Right kidney (tissue), 1 donor: ENCODE data around the gene KIAA0408.
"Not testable (repeated sequence)": the region's sequence is repeated elsewhere in the genome, so short reads cannot be mapped to it uniquely, and the experiment has no call there.

Experiments
- DNase-seq: peaks from one replicate; pipeline ENCODE4 v3.0.0-alpha.2; 2016

KIAA0408 gene

DNA sequence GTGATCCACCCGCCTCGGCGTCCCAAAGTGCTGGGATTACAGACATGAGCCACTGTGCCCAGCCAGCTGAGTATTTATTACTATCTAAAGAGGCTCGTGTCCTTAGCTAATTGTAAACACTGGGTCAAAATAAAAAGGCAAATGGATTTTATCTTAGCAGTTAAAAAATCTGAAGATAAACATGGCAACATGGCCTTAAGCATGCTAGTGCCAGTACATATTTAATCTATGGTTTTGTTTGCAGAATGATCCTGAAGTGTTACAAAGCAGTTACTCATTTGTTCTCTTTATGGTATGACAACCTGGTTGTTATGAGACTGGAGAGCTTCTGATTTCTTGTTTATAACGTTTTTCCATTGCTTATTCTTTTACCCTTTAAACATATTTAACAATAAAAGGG, 3.9 kb upstream of the KIAA0408 start:
- DNase-seq: no peak

- no peak for DNase-seq
Observed at GRCh38 chr6:127462376-127462775, 3.2 kb upstream of the KIAA0408 start.

DNA sequence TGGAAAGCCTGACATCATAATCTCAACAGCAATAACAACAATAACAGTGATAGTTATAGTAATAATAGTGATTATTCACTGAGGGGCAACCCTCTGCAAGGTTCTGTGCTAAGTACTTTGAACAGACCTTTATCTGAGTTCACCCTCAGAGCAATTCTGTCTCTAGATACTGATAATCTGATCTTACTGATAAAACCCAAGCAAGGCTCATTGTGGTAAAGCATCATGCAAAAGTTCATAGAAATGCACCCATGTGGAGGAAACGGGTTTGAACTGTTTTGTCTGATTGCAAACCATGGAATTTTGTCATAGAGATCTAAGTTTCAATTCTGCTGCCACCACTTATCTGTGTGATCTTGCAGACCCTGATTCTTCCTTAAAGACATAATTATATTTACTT, 1.3 kb upstream of the KIAA0408 start:
- DNase-seq: no peak

DNA sequence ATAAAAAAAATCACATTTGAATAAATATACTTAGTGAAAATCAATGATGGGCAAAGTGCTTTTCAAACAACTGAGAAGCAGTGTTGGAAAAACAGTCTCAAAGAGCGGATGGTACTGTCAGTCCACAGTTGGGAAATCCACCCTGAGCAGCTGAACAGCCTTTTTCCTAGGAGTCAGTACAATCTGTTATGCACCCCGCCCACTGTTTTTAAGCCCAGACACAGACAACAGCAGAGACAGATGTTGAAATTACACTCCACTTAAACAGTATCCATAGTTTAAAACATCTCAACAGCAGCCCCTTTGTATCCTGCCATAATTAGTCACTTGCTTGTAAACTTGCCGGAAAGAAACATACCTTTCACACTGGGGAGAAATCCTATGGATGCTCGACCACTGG, 372 bp downstream of the KIAA0408 start:
- DNase-seq: no peak

DNA sequence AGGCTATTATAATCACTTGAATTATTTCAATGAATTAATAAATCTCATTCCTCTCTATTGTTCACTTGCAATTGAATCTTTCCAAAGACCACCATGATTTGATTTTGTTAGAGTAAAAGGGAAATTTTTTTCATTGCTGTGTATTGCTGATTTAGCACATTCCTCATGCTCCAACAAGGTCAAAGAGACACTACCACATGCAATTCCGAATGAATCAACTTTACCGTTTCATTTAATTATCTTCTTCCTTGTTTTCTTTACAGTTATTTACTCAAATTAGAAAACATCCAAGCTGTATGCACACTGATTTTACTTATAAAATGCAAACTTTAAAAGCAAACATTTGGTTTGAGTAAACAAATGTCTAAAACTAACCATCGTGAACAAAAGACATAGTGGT, 967 bp downstream of the KIAA0408 start:
- DNase-seq: no peak

GRCh38 chr6:127457456-127458064, 1.6 kb downstream of the KIAA0408 start:
- no peak for DNase-seq

DNA sequence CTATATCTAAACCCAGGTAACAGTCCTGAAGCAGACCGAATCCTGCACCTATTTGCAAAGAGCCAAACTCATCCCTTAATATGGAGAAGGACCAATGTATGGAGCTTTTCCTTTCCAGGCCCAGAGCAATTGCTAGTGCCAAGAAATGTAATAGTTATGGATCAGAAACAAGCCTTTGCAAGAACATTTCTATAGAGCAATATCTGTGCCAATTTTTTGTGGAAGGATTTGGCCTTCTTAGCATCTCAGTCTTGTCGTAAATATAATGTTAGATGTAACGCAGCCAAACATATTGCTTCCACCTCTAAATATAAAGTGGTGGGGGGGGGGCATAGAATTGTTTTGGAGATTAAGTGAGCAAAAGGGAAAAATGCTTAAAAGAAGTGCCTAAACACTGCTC, 2.7 kb downstream of the KIAA0408 start:
- DNase-seq: no peak

- no peak for DNase-seq
Observed at GRCh38 chr6:127453845-127454619, 5.2 kb downstream of the KIAA0408 start.

DNA sequence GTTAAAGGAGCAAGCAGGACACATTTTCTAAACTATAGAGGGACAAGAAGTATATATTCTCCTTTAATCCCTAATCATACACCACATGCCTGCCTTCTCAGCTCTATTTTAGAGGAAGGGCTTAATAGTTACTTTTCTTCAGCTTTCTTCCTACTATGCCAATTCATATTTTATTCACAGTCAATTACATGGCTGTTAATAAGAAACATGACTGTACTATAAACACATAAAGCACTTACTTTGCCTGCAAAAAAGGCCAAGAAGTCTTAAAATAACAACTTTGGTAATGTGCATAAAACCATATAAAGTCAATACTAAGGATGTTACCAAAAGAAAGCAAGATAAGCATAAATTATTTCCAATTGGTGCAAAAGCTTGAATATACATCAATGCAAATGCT, 6.4 kb downstream of the KIAA0408 start:
- no peak for DNase-seq

DNA sequence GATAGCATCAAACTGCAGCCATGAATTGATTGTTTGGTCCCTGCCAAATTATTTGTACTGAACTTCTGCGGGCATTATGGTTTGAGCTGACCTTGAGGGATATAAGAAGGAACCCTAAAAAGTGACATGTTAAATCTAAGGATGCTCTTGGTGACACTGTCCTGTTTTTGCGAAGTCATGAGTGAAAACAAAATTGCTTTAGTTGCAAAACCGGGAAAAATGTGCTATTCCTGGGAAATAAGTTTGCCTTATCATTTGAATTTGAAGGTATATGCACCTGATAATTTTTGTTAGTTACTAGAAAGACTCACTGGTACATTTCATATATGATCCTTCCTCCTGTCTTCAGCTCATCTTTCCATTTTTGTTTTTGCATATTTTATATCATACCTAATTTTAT, 7.8 kb downstream of the KIAA0408 start:
- no peak for DNase-seq

GRCh38 chr6:127447780-127448179, 11.4 kb downstream of the KIAA0408 start:
- no peak for DNase-seq

- DNase-seq: no peak
Observed at GRCh38 chr6:127446356-127446755, 12.8 kb downstream of the KIAA0408 start.

GRCh38 chr6:127441881-127442280, 17.3 kb downstream of the KIAA0408 start:
- no peak for DNase-seq

DNA sequence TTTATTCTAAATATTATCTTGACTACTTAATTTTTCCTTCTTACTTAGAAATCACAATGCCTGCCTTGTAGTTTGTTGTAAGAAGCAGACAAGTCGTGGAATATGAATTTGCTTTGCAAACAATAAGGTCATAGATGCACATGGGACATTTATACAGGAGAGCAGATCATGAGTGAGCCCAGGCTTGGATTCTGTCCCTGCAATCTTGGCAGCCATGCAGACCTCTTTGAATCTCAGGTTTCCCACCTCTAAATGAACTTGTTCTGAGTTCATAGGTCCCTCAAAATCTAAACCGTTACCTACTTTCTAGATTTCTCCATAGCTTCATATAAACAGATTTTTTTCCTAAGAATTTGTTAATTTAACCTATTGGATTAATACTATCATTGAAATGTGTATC, 19.5 kb downstream of the KIAA0408 start:
- no peak for DNase-seq

GRCh38 chr6:127436578-127437110, 22.5 kb downstream of the KIAA0408 start:
- no peak for DNase-seq

DNA sequence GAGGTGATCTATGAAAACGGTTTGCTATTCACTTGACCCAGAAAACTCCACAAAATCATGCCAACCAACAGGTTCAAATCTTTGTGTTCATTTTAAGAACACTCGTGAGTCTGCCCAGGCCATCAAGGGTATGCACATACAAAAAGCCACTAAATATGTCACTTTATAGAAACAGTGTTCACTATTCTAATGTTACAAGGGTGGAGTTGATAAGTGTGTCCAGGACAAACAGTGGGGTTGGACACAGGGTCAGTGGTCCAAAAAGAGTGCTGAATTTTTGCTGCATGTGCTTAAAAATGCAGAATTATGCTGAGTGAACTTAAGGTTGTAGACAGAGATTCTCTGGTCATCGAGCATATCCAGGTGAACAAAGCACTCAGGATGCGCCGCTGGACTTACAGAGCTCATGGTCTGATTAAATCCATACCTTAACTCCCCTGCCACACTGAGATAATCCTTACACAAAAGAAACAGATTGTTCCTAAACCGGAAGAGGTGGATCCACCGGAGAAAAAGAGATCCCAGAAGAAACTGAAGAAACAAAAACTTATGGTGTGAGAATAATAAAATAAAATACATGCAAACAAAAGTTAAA, 23.5 kb downstream of the KIAA0408 start:
- no peak for DNase-seq

DNA sequence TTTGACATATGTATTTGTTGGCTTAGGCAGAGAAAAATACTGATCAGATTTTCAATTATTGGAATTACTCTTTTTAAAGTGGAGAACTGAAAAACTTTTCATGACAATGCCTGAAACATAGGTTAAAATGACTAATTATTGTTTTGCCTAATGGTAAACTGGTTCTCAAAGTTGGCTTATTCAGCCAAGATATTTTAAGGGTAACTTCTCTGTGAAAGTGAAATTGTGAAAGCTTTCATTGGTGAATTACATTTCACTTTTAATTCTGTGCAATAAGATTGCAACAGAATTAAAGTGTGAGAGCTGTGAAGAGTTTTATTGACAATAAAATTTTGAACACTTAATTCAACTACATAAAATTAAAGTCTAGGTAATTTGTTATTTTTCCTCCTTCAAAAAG, 24.5 kb downstream of the KIAA0408 start:
- no peak for DNase-seq

DNA sequence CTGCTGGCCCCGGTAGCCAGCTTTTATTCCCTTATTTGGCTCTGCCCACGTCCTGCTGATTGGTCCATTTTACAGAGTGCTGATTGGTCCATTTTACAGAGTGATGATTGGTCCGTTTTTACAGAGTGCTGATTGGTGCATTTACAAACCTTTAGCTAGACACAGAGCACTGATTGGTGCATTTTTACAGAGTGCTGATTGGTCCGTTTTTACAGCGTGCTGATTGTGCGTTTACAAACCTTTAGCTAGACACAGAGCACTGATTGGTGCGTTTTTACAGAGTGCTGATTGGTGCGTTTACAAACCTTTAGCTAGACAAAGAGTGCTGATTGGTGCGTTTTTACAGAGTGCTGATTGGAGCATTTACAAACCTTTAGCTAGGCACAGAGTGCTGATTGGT, 30.6 kb downstream of the KIAA0408 start:
- DNase-seq: not testable (repeated sequence)

GRCh38 chr6:127423921-127424320, 35.3 kb downstream of the KIAA0408 start:
- DNase-seq: no peak

GRCh38 chr6:127421164-127421563, 38.0 kb downstream of the KIAA0408 start:
- DNase-seq: not testable (repeated sequence)

- DNase-seq: no peak
Observed at GRCh38 chr6:127420556-127420955, 38.6 kb downstream of the KIAA0408 start.

DNA sequence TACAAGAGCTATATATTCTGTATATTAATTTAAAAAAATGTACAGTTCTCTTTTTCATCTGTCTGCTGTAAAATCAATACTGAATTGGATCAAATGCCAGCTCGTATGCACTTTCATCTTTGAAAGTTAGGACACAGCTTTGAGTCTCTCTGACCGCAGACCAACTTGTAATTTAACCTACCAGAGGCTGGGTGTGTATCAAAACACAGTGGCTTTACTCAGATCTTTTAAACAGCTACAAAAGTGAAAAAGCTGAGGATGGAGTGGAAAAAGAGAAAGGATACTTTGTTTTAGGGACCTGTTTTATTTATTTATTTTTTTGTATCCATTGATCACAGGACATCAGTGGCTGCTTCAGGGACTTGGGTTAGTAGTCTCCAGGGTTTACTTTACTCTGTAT, 44.1 kb downstream of the KIAA0408 start:
- DNase-seq: no peak

GRCh38 chr6:127413123-127413522, 46.1 kb downstream of the KIAA0408 start:
- not testable (repeated sequence) for DNase-seq

GRCh38 chr6:127412016-127412415, 47.2 kb downstream of the KIAA0408 start:
- DNase-seq: not testable (repeated sequence)
